HL-60/S4 treated with phorbol 12-myristate 13-acetate at 8.2 ng/mL for 4 days and 3 days (cell line): ENCODE results near the gene SCO2.
"Not testable (repeated sequence)": the region's sequence is repeated elsewhere in the genome, so short reads cannot be mapped to it uniquely, and the experiment has no call there.

Experiments used
- in situ Hi-C: fragments of 300-500 bp; cut with MboI; formaldehyde crosslinking; loops from 2 replicates; pipeline ENCODE4 v1.15.0; 2022; ENCODE audit warnings: low sequenced_read_pairs

SCO2 gene

GRCh38 chr22:50522208-50522805, 3.1 kb downstream of the SCO2 start:
- in situ Hi-C loops: no loop called here

GRCh38 chr22:50521710-50522109, 3.7 kb downstream of the SCO2 start:
- in situ Hi-C loops: no loop called here

GRCh38 chr22:50520826-50521453, 4.5 kb downstream of the SCO2 start:
- in situ Hi-C loops: no loop called here

- in situ Hi-C loops: not testable (repeated sequence)
These were observed 5.2 kb downstream of the SCO2 start for GRCh38 chr22:50520184-50520583.

- in situ Hi-C loops: no loop called here
These were observed 6.2 kb downstream of the SCO2 start for GRCh38 chr22:50519151-50519550.

- in situ Hi-C loops: no loop called here
These were observed 6.8 kb downstream of the SCO2 start for GRCh38 chr22:50518606-50519005.

GRCh38 chr22:50517495-50518260, 7.7 kb downstream of the SCO2 start:
- in situ Hi-C loops: no loop called here

- in situ Hi-C loops: no loop called here
These were observed 8.5 kb downstream of the SCO2 start for GRCh38 chr22:50516891-50517290.

- in situ Hi-C loops: no loop called here
These were observed 9.3 kb downstream of the SCO2 start for GRCh38 chr22:50516068-50516467.

GRCh38 chr22:50513175-50513574, 12.2 kb downstream of the SCO2 start:
- in situ Hi-C loops: no loop called here

GRCh38 chr22:50508897-50509296, 16.5 kb downstream of the SCO2 start:
- in situ Hi-C loops: no loop called here

- in situ Hi-C loops: no loop called here
These were observed 17.2 kb downstream of the SCO2 start, which contains the start of gene NCAPH2 for GRCh38 chr22:50507991-50508884. NCAPH2 (plus strand) TSS chr22:50508224; CDS start chr22:50508338, 114 bp downstream.

- in situ Hi-C loops: no loop called here
These were observed 17.9 kb downstream of the SCO2 start, which contains the start of gene LMF2 for GRCh38 chr22:50507421-50507990. LMF2 (minus strand) TSS chr22:50507702; CDS start chr22:50507675, 27 bp downstream.

- in situ Hi-C loops: no loop called here
These were observed 18.6 kb downstream of the SCO2 start for GRCh38 chr22:50506611-50507420.

GRCh38 chr22:50505776-50506610, 19.4 kb downstream of the SCO2 start:
- in situ Hi-C loops: no loop called here

GRCh38 chr22:50505276-50505775, 20.1 kb downstream of the SCO2 start:
- in situ Hi-C loops: no loop called here

GRCh38 chr22:50504369-50505211, 20.8 kb downstream of the SCO2 start:
- in situ Hi-C loops: no loop called here
